HepG2 (cell line): ENCODE measurements around the gene ALDH16A1. TPM values are rescaled to one million over a fixed set of nuclear protein-coding genes. Genes with fewer than 3 reads are reported as not detected.

Experiments
- ATF7 ChIP-seq, 2 experiments: fragments of 450-650 bp in 1 of 2; sonication (generic) in 1 of 2; formaldehyde crosslinking in 1 of 2; IDR thresholded peaks; 2 replicates each; pipeline versions ENCODE4 v1.4.0 to v1.6.1; 2016 to 2020; ENCODE audit warnings: antibody characterized with exemption in 1 of 2, mild to moderate bottlenecking in 1 of 2, missing genetic modification reagents in 1 of 2
- CERS6 ChIP-seq: sonication (generic); formaldehyde crosslinking; IDR thresholded peaks from 2 replicates; pipeline ENCODE4 v1.5.0; 2020; ENCODE audit warnings: missing genetic modification reagents
- HES4 ChIP-seq: sonication (generic); formaldehyde crosslinking; IDR thresholded peaks from 2 replicates; pipeline ENCODE4 v1.9.0; 2021; ENCODE audit warnings: mild to moderate bottlenecking, missing genetic modification reagents, borderline replicate concordance
- IKZF1 ChIP-seq: fragments of 450-650 bp; IDR thresholded peaks from 2 replicates; pipeline ENCODE4 v1.7.1; 2016
- IRF1 ChIP-seq: sonication (generic); formaldehyde crosslinking; IDR thresholded peaks from 2 replicates; pipeline ENCODE4 v1.4.0; 2020; ENCODE audit warnings: low read depth, mild to moderate bottlenecking, missing genetic modification reagents
- MIER3 ChIP-seq: IDR thresholded peaks from 2 replicates; pipeline ENCODE4 v1.6.1; 2016; ENCODE audit warnings: missing compliant biosample characterization, borderline replicate concordance
- NPAS2 ChIP-seq: sonication (generic); formaldehyde crosslinking; IDR thresholded peaks from 2 replicates; pipeline ENCODE4 v1.8.0; 2022; ENCODE audit warnings: mild to moderate bottlenecking, missing genetic modification reagents, borderline replicate concordance
- PCBP1 ChIP-seq: fragments of 200-400 bp; formaldehyde crosslinking; IDR thresholded peaks from 2 replicates; pipeline ENCODE4 v1.6.1; 2017; ENCODE audit warnings: mild to moderate bottlenecking, low read depth, low read length, borderline replicate concordance
- RBAK ChIP-seq: sonication (generic); formaldehyde crosslinking; IDR thresholded peaks from 2 replicates; pipeline ENCODE4 v1.5.1; 2020; ENCODE audit warnings: mild to moderate bottlenecking, missing genetic modification reagents
- REXO4 ChIP-seq: sonication (generic); formaldehyde crosslinking; IDR thresholded peaks from 2 replicates; pipeline ENCODE4 v1.8.0; 2022; ENCODE audit warnings: missing genetic modification reagents, mild to moderate bottlenecking, borderline replicate concordance
- SAFB2 ChIP-seq: sonication (generic); formaldehyde crosslinking; IDR thresholded peaks from 2 replicates; pipeline ENCODE4 v1.5.1; 2020; ENCODE audit warnings: missing genetic modification reagents, low read depth, mild to moderate bottlenecking, borderline replicate concordance
- SETDB1 ChIP-seq: sonication (generic); formaldehyde crosslinking; IDR thresholded peaks from 2 replicates; pipeline ENCODE4 v1.5.1; 2020; ENCODE audit warnings: missing genetic modification reagents, mild to moderate bottlenecking, borderline replicate concordance
- SMYD3 ChIP-seq: sonication (generic); formaldehyde crosslinking; IDR thresholded peaks from 2 replicates; pipeline ENCODE4 v1.8.1; 2023; ENCODE audit warnings: mild to moderate bottlenecking, missing genetic modification reagents
- ZBTB21 ChIP-seq: sonication (generic); formaldehyde crosslinking; IDR thresholded peaks from 2 replicates; pipeline ENCODE4 v1.4.0; 2020; ENCODE audit warnings: missing genetic modification reagents
- ZFP41 ChIP-seq: sonication (generic); formaldehyde crosslinking; IDR thresholded peaks from 2 replicates; pipeline ENCODE4 v1.4.0; 2020; ENCODE audit warnings: mild to moderate bottlenecking, missing genetic modification reagents, borderline replicate concordance
- ZFYVE20 ChIP-seq: sonication (generic); formaldehyde crosslinking; IDR thresholded peaks from 2 replicates; pipeline ENCODE4 v1.8.0; 2023; ENCODE audit warnings: low read depth, mild to moderate bottlenecking, moderate library complexity, missing genetic modification reagents, borderline replicate concordance
- ZMYM4 ChIP-seq: sonication (generic); formaldehyde crosslinking; IDR thresholded peaks from 2 replicates; pipeline ENCODE4 v1.8.1; 2023; ENCODE audit warnings: mild to moderate bottlenecking, missing genetic modification reagents
- ZNF234 ChIP-seq: sonication (generic); formaldehyde crosslinking; conservative IDR thresholded peaks from 2 replicates; pipeline ENCODE4 v1.5.1; 2020; ENCODE audit warnings: mild to moderate bottlenecking, missing genetic modification reagents
- ZNF260 ChIP-seq: sonication (generic); formaldehyde crosslinking; IDR thresholded peaks from 2 replicates; pipeline ENCODE4 v1.4.0; 2020; ENCODE audit warnings: missing genetic modification reagents, low read depth, mild to moderate bottlenecking, borderline replicate concordance
- ZNF34 ChIP-seq: sonication (generic); formaldehyde crosslinking; IDR thresholded peaks from 2 replicates; pipeline ENCODE4 v1.4.0; 2020; ENCODE audit warnings: mild to moderate bottlenecking, missing genetic modification reagents, borderline replicate concordance
- ZNF44 ChIP-seq: sonication (generic); formaldehyde crosslinking; IDR thresholded peaks from 2 replicates; pipeline ENCODE4 v1.5.1; 2020; ENCODE audit warnings: mild to moderate bottlenecking, missing genetic modification reagents
- ZNF503 ChIP-seq: sonication (generic); formaldehyde crosslinking; IDR thresholded peaks from 2 replicates; pipeline ENCODE4 v1.4.0; 2020; ENCODE audit warnings: missing genetic modification reagents
- ZNF749 ChIP-seq: sonication (generic); formaldehyde crosslinking; IDR thresholded peaks from 2 replicates; pipeline ENCODE4 v1.8.0; 2022; ENCODE audit warnings: mild to moderate bottlenecking, missing genetic modification reagents, moderate library complexity, borderline replicate concordance
- ZNF780A ChIP-seq: sonication (generic); formaldehyde crosslinking; IDR thresholded peaks from 2 replicates; pipeline ENCODE4 v1.8.0; 2022; ENCODE audit warnings: mild to moderate bottlenecking, missing genetic modification reagents, moderate library complexity
- ZSCAN21 ChIP-seq: sonication (generic); formaldehyde crosslinking; IDR thresholded peaks from 2 replicates; pipeline ENCODE4 v1.8.0; 2022; ENCODE audit warnings: mild to moderate bottlenecking, missing genetic modification reagents, moderate library complexity, borderline replicate concordance
- polyA plus RNA-seq, 8 experiments: library from polyadenylated mRNA; depleted of rRNA in 3 of 8; stranded (reverse) in 7 of 8; unstranded in 1 of 8; fragments of >200 nt; fragmentation: Illumina TruSeq in 4 of 8; extraction: Trizol in 4 of 8; gene quantifications; 2 replicates each; pipeline versions ENCODE4 v1.2.1 to v1.2.3, GENCODE V29; 2011 to 2016; ENCODE audit warnings: low read depth in 4 of 8, missing spikeins in 1 of 8, mixed read lengths in 1 of 8; ENCODE audit not compliant: insufficient read depth in 1 of 8
- total RNA-seq, 5 experiments: library from RNA; depleted of rRNA; stranded (reverse); fragments of >200 nt; fragmentation: Illumina TruSeq; extraction: Trizol; gene quantifications; 2 replicates each; pipeline ENCODE4 v1.2.3, GENCODE V29; 2016; ENCODE audit warnings: low read depth in 1 of 5

The ALDH16A1 gene
- total and polyA plus RNA-seq, 2 of the 13 experiments (the other 11 are each of a cell fraction or from before 2014, with no cell fraction given), result 8.4 to 34.9 TPM

- TF ChIP-seq PCBP1, result no peak
- no peak for TF ChIP-seq SAFB2 (CRISPR knock-in tag)
- TF ChIP-seq ZFP41 (CRISPR knock-in tag), result no peak
- TF ChIP-seq ZMYM4 (CRISPR knock-in tag), result no peak
- TF ChIP-seq REXO4 (CRISPR knock-in tag), result no peak
- TF ChIP-seq IKZF1, result no peak
- TF ChIP-seq ZNF780A (CRISPR knock-in tag), result 0 out of 2 replicates have a peak, but pooled peaks have one; percentile 7
- TF ChIP-seq ZNF34 (CRISPR knock-in tag), result no peak
- TF ChIP-seq ZFYVE20 (CRISPR knock-in tag), result no peak
- TF ChIP-seq CERS6 (CRISPR knock-in tag), result no peak
- TF ChIP-seq RBAK, result no peak
- no peak for TF ChIP-seq ZNF260
- TF ChIP-seq MIER3, result no peak
- no peak for TF ChIP-seq ATF7 (IDR thresholded peaks at IDR 0.05)
- TF ChIP-seq ATF7 (CRISPR knock-in tag; IDR thresholded peaks at IDR 0.05), result no peak
- no peak for TF ChIP-seq HES4
- no peak for TF ChIP-seq SETDB1 (CRISPR knock-in tag)
- TF ChIP-seq IRF1, result no peak
- TF ChIP-seq ZNF749, result no peak
- TF ChIP-seq ZBTB21 (CRISPR knock-in tag), result no peak; the same call in 1 of the 2 replicates
- no peak for TF ChIP-seq ZSCAN21 (CRISPR knock-in tag)
- no peak for TF ChIP-seq ZNF503
- 0 out of 2 replicates have a peak, but pooled peaks have one; percentile 50 for TF ChIP-seq ZNF234 (CRISPR knock-in tag)
- TF ChIP-seq NPAS2 (CRISPR knock-in tag), result no peak
- 0 out of 2 replicates have a peak, but pooled peaks have one; percentile 15 for TF ChIP-seq SMYD3 (CRISPR knock-in tag)
- TF ChIP-seq ZNF44, result no peak
These were observed 39.8 kb downstream of the ALDH16A1 start (continued) for GRCh38 chr19:49492573-49493405.
